ENCODE measurements around the gene OR10AD1.

DNA sequence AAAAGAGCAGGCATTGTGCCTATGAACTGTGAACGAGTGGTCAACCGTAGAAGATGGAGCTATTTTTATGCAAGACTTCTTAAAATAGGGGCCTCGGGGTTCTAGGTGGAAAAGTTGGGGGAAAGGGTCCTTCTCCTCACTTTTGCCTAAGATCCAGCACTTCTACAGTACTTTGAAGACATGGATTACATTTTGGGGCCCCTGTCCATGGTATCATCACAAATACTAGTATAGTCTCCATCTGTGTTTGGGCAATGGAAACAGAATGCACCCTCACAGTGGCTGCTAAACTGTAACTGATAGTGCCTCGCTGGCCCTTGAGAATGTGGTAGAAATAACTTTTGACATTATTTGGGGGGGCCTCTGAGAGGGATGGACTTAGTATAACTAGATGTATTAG lies 25.1 kb downstream of the OR10AD1 start:
- TF ChIP-seq SMAD1 (IDR thresholded peaks at IDR 0.05; ENCODE audit: low read depth, partially characterized antibody) (no peak), POLR2AphosphoS5 (IDR thresholded peaks at IDR 0.05; ENCODE audit: low read length) (no peak), SIN3A (IDR thresholded peaks at IDR 0.05; ENCODE audit: low read depth, low read length) (no peak), EGR1 (IDR thresholded peaks at IDR 0.05; ENCODE audit: borderline replicate concordance in 1 of 2, low read depth in 2 of 2, low read length in 2 of 2) (no peak), RFX5 (IDR thresholded peaks at IDR 0.05; ENCODE audit: low read depth, low read length) (no peak), SMC3 (IDR thresholded peaks at IDR 0.05; ENCODE audit: borderline replicate concordance, low read length) (no peak), POLR2A (IDR thresholded peaks at IDR 0.05; ENCODE audit: low read depth, low read length) (no peak), SRF (IDR thresholded peaks at IDR 0.05; ENCODE audit: low read depth in 2 of 2, low read length in 2 of 2) (no peak)
- TF ChIP-seq, protein P1, sequence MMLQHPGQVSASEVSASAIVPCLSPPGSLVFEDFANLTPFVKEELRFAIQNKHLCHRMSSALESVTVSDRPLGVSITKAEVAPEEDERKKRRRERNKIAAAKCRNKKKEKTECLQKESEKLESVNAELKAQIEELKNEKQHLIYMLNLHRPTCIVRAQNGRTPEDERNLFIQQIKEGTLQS (IDR thresholded peaks at IDR 0.05; ENCODE audit: borderline replicate concordance, extremely low read depth, low read depth, low read length): no peak
- TF ChIP-seq, protein P2, sequence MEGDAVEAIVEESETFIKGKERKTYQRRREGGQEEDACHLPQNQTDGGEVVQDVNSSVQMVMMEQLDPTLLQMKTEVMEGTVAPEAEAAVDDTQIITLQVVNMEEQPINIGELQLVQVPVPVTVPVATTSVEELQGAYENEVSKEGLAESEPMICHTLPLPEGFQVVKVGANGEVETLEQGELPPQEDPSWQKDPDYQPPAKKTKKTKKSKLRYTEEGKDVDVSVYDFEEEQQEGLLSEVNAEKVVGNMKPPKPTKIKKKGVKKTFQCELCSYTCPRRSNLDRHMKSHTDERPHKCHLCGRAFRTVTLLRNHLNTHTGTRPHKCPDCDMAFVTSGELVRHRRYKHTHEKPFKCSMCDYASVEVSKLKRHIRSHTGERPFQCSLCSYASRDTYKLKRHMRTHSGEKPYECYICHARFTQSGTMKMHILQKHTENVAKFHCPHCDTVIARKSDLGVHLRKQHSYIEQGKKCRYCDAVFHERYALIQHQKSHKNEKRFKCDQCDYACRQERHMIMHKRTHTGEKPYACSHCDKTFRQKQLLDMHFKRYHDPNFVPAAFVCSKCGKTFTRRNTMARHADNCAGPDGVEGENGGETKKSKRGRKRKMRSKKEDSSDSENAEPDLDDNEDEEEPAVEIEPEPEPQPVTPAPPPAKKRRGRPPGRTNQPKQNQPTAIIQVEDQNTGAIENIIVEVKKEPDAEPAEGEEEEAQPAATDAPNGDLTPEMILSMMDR (IDR thresholded peaks at IDR 0.05 in 2 of 3, conservative IDR thresholded peaks at IDR 0.05 in 1 of 3; ENCODE audit: control insufficient read depth in 2 of 3, extremely low read depth in 1 of 3, insufficient read depth in 1 of 3, low read depth in 3 of 3, low read length in 3 of 3): no peak
